WTC11 (cell line): ENCODE data around the gene RNF224.

Experiments
- CTCF ChIP-seq: fragments of 200-600 bp; IDR thresholded peaks from 2 replicates; pipeline ENCODE4 v1.8.0; 2022; ENCODE audit warnings: antibody characterized with exemption
- NR3C1 ChIP-seq: sonication (generic); formaldehyde crosslinking; conservative IDR thresholded peaks from 2 replicates; pipeline ENCODE4 v1.8.1; 2023; ENCODE audit warnings: low read depth, mild to moderate bottlenecking, missing genetic modification reagents
- SP1 ChIP-seq: sonication (generic); formaldehyde crosslinking; conservative IDR thresholded peaks from 2 replicates; pipeline ENCODE4 v1.8.1; 2022; ENCODE audit warnings: missing genetic modification reagents

GRCh38 chr9:137201205-137201868, 26.0 kb upstream of the RNF224 start:
- TF ChIP-seq CTCF (no peak), NR3C1 (no peak), SP1 (CRISPR knock-in tag) (no peak)
